Fibroblast of skin of left biceps (primary cell): ENCODE data around the gene CHD1L.
"Not testable (repeated sequence)": the region's sequence is repeated elsewhere in the genome, so short reads cannot be mapped to it uniquely, and the experiment has no call there.

ENCODE experiments used
- DNase-seq, 2 experiments: peaks; one replicate each; pipeline ENCODE4 v3.0.0-alpha.2; 2013; ENCODE audit warnings: low read depth in 2 of 2

The CHD1L gene

GRCh38 chr1:147233903-147234302 lies 8.6 kb upstream of the CHD1L start:
- not testable (repeated sequence) for DNase-seq

DNA sequence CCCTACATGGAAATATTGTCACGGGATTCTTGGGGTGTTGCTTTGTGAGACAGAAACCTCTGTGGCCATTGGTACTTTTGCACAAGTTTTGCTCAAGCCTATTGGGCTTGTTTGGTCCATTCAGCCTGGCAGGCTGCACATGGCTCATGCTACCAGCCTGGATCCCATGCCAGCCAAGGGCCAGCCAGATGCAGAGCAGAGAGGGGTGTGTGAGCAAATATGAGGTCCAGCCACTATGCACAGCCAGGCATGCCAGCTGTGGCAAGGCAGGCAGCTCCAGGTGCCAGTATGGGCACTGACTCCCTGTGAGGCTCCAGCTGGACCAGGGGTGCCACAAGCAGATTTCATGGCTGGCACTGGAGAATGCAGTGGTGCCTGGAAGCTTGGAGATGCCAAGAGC lies 6.7 kb upstream of the CHD1L start:
- no peak for DNase-seq

DNA sequence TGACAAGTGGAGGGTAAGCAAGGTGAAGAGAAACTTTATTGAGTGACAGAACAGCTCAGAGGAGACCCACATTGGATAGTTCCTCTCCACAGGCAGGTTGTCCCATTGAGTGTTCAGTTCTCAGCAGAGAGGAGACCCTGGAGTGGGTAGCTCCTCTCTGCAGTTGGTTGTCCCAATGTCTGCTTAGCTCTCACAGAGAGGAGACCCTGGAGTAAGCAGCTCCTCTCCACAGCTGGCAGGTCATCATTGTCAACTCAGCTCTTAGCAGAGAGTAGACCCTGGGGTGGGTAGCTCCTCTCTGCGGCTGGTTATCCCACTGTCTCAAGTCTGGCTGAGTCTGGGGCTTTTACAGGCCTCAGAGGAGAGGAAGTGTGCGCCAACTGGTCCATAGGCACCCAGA lies 6.0 kb upstream of the CHD1L start:
- no peak for DNase-seq

GRCh38 chr1:147236959-147237791 lies 5.3 kb upstream of the CHD1L start:
- no peak for DNase-seq

- no peak for DNase-seq
Measured at GRCh38 chr1:147238053-147238902, 4.2 kb upstream of the CHD1L start.

DNA sequence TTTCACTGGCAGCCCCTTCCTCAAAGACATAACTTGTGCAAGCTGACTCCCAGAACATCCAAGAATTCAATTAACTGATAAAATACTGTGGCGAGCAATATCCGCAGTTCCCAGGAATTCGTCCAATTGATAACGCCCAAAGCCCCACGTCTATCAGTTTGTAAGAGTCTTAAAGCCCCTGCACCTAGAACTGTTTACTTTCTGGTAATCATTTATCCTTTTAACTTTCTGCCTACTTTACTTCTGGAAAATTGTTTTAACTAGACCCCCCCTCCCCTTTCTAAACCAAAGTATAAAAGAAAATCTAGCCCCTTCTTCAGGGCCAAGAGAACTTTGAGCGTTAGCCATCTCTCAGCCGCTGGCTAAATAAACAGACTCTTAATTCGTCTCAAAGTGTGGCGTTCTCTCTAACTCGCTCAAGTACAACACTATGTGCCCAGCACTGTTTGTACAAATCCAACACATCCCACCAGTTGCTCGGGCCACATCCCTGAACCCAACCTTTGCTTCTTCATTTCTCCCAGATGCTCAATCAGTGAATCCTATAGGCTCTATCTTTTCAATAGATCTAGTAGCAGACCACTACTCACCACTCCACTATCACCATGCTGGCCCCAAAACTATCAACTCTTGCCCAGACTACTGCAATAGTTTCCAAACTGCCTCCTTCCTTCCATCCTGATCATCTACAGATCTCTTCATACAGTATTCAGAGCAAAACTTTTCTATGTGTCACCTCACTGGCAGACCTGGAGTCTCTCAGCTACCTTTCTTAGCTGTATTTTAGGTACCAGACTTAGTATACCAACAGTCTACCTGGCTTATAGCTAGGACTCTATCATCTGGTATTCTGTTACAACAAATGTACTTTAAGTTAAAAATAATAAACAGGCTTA lies 3.3 kb upstream of the CHD1L start:
- no peak for DNase-seq

- DNase-seq = not testable (repeated sequence)
Measured at GRCh38 chr1:147240131-147240721, 2.3 kb upstream of the CHD1L start.

GRCh38 chr1:147241934-147242448 lies 493 bp upstream of the CHD1L start:
- no peak for DNase-seq

GRCh38 chr1:147243228-147243685 lies 773 bp downstream of the CHD1L start:
- DNase-seq = peak in 1 of 2 experiments; percentile 47

DNA sequence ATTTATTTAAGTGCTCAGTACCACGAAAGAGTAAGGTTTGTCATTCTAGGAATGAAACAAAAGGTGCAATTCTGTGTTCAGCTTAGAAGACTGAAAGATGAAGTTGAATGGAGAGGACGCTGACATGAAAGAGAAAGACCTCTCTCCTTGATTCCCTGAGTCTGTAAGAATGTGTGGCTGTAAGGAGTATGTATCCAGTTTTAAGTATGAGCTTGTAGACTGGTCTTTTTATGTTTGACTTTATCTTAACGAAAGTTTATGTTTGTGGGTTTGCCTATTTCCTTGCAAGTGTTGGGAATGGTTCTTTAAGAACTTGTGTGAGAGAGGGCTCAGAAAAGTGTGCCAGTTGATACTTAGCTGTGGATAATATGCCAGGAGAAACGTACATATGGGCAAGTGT lies 1.4 kb downstream of the CHD1L start:
- no peak for DNase-seq

GRCh38 chr1:147245129-147245528 lies 2.6 kb downstream of the CHD1L start:
- DNase-seq = no peak

DNA sequence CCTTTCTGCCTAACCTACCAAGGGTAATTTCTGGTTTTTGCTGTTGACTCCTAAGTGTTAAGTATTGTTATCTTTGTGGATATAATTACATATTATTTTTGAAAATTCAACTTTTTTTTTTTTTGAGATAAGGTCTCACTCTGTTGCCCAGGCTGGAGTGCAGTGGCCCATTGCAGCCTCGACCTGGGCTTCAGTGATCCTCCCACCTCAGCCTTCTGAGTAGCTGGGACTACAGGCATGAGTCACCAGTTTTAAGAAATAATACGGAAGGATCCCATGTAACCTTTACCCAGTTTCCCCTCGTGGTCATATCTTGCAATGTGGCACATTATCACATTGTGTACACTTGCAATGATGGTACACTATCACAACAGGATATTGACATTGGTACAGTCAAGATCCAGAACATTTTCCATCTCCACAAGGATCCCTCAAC lies 3.1 kb downstream of the CHD1L start:
- no peak for DNase-seq

DNA sequence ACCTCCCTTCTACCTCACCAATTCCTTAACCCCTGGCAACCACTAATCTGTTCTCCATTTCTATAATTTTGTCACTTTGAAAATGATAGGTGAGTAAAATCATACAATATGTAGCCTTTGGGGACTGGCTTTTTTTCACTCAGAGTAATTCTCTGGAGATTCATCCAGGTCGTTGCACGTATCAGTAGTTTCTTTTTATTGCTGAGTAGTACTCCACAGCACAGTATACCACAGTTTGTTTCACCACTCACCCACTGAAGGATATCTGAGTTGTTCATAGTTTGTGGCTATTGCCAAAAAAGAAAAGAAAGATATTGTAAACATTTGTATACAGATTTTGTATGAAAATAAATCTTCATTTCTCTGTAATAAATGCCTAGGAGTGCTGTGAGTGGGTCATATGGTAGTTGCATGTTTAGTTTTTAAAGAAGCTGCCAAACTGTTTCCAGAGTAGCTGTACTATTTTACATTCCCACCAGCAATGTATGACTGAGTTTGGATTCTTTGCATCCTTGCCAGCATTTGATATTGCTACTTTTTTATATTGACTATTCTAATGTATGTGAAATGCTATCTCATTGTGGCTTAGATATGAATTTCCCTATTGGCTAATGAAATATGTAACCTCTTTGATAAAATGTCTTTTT lies 3.7 kb downstream of the CHD1L start:
- no peak for DNase-seq

DNA sequence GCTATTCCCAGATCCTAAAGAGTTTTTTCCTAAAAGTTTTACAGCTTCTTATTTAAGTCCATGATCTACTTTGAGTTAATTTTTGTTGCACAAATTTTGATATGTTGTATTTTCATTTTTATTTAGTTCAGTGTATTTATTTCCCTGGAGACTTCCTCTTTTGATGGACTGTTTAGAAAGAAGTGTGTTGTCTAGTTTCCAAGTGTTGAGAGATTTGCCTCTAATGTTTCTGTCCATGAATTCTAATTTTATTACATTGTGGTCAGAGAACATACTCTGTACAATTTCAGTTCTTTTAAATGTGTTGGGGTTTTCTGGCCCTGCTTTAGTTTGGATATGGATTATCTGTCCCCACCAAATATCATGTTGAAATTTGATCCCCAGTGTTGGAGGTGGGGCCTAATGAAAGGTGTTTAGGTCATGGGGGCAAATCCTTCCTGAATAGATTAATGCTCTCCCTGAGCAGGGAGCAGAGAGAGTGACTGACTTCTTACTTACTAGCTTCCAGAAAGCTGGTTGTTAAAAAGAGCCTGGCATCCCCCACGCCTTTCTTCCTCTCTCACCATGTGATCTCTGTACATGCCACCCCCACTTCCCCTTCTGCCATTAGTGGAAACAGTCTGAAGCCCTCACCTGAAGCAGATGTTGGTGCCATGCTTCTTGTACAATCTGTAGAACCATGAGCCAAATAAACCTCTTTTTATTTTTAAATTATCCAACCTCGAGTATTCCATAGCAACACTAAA lies 4.6 kb downstream of the CHD1L start:
- DNase-seq = no peak

DNA sequence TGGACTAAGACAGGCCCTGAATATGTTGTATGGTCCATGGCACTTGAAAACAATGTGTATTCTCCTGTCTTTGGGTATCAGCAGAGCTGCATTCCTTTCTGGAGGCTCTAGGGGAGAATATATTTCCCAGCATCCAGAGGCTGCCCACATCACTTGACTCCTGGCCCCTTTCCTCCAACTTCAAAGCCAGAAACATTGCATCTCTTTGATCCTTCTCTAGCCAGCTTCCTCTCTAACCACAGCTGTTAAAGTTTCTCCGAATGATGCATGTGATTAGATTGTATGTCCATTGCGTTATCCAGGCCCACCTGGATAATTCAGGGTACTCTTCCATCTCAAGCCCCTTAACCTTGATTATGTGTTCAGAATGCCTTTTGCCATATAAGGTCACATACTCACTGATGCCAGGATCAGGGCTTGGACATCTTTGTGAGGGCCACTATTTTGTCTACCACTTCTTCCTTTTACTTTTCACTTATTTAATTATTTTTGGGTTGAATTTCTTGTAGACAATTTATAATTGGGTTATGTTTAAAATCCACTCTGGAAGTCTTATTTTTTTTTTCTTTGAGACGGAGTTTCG lies 5.3 kb downstream of the CHD1L start:
- no peak for DNase-seq

DNA sequence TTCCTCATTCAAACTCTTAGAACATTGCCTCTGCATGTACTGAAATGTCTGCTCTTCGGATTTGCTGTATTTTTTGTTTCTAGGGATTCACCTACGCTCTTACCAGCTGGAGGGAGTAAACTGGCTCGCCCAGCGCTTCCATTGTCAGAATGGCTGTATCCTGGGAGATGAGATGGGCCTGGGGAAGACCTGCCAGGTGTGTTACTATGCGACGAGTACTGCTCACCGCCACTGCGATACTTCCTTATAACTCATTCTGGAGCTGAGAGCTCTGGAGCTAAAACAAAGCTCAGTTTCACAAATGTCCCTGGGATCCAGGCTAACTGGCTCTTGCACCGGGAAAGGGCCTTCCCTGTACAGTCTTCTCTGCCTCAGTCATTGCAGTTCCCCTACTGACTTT lies 10.1 kb downstream of the CHD1L start:
- DNase-seq = no peak

GRCh38 chr1:147260956-147261355 lies 18.5 kb downstream of the CHD1L start:
- DNase-seq = no peak

GRCh38 chr1:147264158-147264768 lies 21.8 kb downstream of the CHD1L start:
- no peak for DNase-seq

- no peak for DNase-seq
Measured at GRCh38 chr1:147266381-147266780, 23.9 kb downstream of the CHD1L start.
